Measurements from ENCODE around the gene GPANK1.

The GPANK1 gene

DNA sequence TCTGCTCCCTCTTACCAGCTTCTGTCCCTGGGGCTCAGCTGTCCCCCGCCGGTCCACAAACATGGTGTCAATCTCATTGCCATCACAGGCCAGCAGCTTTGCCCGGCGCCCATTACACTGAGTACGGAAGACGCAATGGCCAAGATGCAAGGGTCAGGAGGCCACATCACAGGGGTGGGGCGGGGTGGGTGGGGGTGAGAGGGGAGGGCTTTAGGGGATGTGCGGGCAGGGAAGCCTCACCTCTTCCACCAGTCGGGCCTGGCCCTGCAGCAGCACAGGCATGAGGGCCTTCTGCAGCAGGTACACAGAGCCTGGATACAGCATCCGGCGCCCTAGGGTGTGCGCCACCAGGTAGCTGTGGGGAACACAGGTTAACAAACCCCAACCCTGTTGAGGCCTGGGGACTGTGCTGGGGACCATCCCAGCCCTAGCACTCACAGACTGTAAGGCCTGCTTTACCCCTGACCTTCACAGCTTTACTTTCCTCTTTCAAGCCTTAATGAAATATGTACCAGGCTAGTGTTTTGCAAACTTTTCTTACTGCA lies 26.8 kb upstream of the GPANK1 start:
- no peak for FAIRE-seq
- no peak for DNase-seq (ENCODE audit: insufficient read length, low spot score)

GRCh38 chr6:31691078-31691463 lies 26.3 kb upstream of the GPANK1 start:
- DNase-seq (ENCODE audit: insufficient read length, low spot score) (no peak), FAIRE-seq (no peak)

DNA sequence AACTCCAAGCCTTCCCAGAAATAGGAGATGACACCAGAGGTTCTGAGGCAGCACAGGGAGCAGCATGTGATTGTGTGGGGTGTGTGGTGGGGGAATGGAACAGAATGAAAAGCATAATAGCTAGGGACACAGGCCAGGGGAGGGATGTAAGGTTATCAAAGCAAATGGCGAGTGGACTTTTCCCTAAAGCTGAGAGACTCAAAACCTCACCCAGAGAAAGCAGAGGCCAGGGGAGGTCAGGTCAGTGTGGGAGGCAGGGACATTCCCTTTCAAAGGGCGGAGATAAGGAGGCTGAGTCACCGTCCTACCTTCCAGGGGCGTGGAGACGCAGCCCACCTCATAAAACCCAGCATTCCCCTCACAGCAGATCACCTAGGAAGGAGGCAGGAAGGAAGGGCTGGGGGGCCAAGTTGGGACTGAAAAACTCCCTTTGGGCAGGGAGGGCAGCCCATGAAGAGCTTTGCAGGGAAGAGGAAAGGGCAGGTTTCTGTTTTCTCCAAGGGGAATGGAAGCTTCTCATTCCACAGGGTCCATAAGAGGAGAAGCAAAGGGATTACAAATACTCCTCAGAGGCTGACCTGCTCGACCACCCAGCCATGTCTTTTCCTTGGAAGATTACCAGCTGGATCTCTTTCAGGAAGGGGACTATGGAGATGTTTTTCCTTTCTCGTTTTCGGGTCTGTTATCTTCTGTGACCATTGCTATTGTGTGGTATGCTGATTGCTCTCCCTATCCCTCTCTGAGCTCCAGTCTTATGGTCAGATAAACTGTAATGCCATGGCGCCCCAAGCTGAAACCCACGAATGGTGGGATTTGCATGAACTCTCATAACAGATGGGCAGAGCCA lies 25.7 kb upstream of the GPANK1 start:
- no peak for FAIRE-seq

DNA sequence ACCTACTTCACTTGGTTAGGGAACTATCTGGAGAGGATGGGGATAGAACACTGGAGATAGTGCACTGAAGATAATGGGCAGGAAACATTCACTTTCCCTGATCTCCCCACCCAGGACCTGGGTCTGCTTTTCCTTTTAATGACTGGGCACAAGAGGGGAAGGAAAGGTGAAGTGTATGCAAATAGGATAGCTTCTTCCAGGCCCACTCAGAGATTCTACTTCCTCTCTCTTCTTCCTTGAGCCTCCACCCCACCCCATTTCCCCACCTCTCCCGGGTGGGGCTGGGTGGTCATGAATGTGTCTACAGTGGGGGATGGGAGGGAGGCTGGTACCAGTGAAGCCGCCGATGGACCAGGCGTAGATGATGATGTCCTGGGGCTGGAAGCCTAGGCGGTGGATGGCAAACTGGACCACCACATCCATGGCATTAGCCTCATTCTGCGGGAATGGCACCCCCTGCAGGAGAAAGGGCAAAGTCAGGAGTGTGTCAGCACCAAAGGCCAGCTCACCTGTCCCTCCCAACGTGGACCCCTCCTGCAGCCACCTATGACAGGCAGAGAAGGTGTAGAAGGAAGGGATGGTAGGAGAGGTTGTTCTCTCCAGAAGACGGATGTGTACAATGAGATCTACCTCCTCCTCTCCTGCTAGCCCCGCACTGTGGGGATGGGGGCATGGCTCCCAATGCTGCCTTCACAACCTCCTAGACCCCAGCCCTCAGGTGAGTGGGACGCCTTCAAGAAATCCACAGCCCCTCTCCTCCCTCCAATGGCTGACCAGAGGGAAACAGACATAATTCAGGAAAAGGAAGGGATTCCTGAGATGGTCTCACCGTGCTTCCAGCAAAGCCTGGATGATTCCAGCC lies 24.7 kb upstream of the GPANK1 start:
- no peak for FAIRE-seq

More for the DNA sequence above, 25.7 kb upstream of the GPANK1 start:
- DNase-seq (ENCODE audit: insufficient read length, low spot score): no peak

GRCh38 chr6:31687860-31688693 lies 23.3 kb upstream of the GPANK1 start:
- FAIRE-seq (no peak), DNase-seq (ENCODE audit: insufficient read length, low spot score) (no peak)

More for the DNA sequence above, 24.7 kb upstream of the GPANK1 start:
- DNase-seq (ENCODE audit: insufficient read length, low spot score): no peak

GRCh38 chr6:31687321-31687720 lies 22.5 kb upstream of the GPANK1 start:
- FAIRE-seq (no peak), DNase-seq (ENCODE audit: insufficient read length, low spot score) (no peak)

- no peak for FAIRE-seq
Observed at GRCh38 chr6:31686483-31686882, 21.7 kb upstream of the GPANK1 start.

GRCh38 chr6:31683591-31683990 lies 18.8 kb upstream of the GPANK1 start:
- no peak for DNase-seq (ENCODE audit: insufficient read length, low spot score)
- FAIRE-seq: no peak

More at GRCh38 chr6:31686483-31686882, 21.7 kb upstream of the GPANK1 start:
- DNase-seq (ENCODE audit: insufficient read length, low spot score): no peak

DNA sequence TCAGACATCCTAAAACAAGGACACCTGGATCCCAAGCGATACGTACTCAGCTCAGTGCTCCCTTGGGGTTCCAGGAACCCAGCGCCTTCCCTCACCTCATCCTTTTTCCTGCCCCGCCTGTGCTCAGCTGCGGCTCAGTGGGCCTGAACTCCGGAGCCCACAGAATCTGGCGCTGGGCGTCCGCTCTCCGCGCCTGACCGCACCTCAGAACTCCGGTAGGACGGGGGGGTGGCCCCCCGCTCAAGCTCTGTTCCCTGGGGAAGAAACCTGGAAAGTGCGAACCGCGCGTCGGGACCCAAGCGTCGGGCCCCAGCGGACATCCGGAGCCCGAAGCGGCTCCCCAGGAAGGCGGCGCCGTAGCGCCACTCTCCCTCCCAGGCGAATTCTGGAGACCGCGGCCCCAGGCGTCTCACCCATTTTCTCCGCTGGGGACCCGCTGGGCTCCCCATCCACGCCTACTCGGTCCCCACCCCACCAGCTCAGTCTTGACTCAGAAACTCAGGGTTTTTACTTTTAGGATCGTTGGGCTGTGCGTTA lies 16.4 kb upstream of the GPANK1 start:
- DNase-seq (ENCODE audit: insufficient read length, low spot score) (no peak), FAIRE-seq (no peak)

GRCh38 chr6:31680226-31681134 lies 15.7 kb upstream of the GPANK1 start, which contains the start of gene LY6G5C:
Gene LY6G5C (minus strand): TSS chr6:31681067. CDS start chr6:31680373, 694 bp downstream.
- FAIRE-seq (peak; percentile 93), DNase-seq (ENCODE audit: insufficient read length, low spot score) (peak; percentile 84)

DNA sequence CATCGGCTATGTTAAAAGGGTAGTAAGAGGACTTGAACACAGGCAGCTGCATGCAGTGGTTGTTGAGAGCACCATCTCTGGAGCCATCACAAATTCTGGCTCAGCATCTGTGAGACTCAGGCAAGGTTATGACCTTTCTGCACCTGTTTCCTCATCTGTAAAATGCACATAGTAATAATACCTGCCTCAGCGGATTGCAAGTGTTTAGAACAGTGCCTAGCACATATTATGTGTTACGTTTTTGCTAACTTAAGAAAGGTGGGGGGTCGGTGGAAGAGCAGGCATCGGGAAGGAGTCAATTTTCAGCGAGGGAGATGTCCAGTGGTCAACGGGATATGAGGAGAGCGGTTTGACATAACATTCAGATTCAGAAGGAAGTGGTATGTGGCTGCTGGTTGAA lies 13.2 kb upstream of the GPANK1 start:
- FAIRE-seq (no peak), DNase-seq (ENCODE audit: insufficient read length, low spot score) (no peak)

GRCh38 chr6:31676904-31677303 lies 12.1 kb upstream of the GPANK1 start:
- no peak for DNase-seq (ENCODE audit: insufficient read length, low spot score)
- no peak for FAIRE-seq

DNA sequence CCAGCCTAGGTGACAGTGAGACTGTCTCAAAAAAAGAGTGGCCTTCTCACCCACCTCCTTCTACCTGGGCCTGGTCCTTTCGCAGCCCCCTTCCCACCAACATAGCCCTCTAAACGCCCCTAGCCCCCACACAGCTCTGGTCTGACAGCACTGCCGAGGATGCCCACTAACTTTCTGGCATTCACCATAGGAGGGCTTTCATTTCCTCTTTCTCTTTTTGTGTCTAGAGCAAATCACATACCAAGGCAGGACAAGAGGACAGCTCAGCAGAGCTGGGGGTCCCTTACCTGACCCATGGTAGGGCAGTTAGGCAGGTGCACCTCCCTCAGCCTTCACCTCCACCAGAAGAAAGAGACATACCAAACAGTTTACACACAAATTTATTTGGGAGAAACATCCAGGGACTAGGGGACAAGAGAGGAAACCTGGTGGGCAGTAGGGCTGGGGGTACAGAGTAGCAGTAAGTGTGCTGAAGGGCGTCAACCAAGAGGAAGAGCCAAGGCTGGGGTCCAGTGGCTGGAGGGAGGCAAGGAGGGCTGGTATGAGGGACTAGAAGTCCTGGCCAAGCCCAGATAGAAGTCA lies 11.6 kb upstream of the GPANK1 start:
- DNase-seq (ENCODE audit: insufficient read length, low spot score) (no peak), FAIRE-seq (no peak)

- DNase-seq (ENCODE audit: insufficient read length, low spot score) (no peak), FAIRE-seq (no peak)
Observed at GRCh38 chr6:31669676-31670075, 4.9 kb upstream of the GPANK1 start, which contains the start of gene LY6G5B. Gene LY6G5B (plus strand): TSS chr6:31669976. CDS start chr6:31670951, 975 bp downstream.

GRCh38 chr6:31666337-31666965 lies 1.7 kb upstream of the GPANK1 start:
- no peak for DNase-seq (ENCODE audit: insufficient read length, low spot score)

GRCh38 chr6:31665501-31666336 lies 922 bp upstream of the GPANK1 start, which contains the start of gene CSNK2B:
Gene CSNK2B (plus strand): TSS chr6:31666080. CDS start chr6:31666832, 752 bp downstream.
- DNase-seq (ENCODE audit: insufficient read length, low spot score) (peak; percentile 95), FAIRE-seq (peak; percentile 60)

More at GRCh38 chr6:31666337-31666965, 1.7 kb upstream of the GPANK1 start:
- no peak for FAIRE-seq

All from HTR-8/SVneo (cell line).